Measurements from ENCODE around the gene AMMECR1.

DNA sequence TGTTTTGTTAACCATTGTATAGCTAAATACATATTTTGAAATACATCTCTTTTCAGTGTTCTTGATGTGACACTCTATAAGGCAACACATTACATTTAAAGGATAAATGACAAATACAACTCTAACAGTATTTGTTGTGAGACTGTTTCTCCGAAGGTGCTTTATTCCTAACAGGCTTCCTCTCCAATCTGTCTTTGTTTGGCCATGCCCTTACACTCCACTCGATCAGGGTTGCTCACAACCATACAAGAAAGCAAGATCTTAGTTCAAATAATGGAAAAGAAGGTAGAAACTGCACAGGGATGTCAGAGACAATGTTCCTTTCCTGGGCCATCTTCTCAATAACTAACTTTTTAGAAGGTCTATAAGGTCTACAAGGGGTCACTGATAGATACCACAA is 36.5 kb downstream of the AMMECR1 start:
- no peak for TF ChIP-seq ZNF274 (IDR thresholded peaks at IDR 0.05; ENCODE audit: low read depth, low read length)
- TF ChIP-seq YY1 (IDR thresholded peaks at IDR 0.05; ENCODE audit: insufficient read depth, insufficient read length): no peak
- no peak for TF ChIP-seq SUZ12 (IDR thresholded peaks at IDR 0.05; ENCODE audit: extremely low read depth, insufficient read depth, insufficient read length)
